NCI-H187 (cell line): Measurements from ENCODE around the gene C5orf46.
"Not testable (repeated sequence)": the region's sequence is repeated elsewhere in the genome, so short reads cannot be mapped to it uniquely, and the experiment has no call there.

Source experiments
- DNase-seq, 2 experiments: peaks; one replicate each; lab custom pipeline; 2025; lab: John Stamatoyannopoulos, UW

Gene C5orf46

DNA sequence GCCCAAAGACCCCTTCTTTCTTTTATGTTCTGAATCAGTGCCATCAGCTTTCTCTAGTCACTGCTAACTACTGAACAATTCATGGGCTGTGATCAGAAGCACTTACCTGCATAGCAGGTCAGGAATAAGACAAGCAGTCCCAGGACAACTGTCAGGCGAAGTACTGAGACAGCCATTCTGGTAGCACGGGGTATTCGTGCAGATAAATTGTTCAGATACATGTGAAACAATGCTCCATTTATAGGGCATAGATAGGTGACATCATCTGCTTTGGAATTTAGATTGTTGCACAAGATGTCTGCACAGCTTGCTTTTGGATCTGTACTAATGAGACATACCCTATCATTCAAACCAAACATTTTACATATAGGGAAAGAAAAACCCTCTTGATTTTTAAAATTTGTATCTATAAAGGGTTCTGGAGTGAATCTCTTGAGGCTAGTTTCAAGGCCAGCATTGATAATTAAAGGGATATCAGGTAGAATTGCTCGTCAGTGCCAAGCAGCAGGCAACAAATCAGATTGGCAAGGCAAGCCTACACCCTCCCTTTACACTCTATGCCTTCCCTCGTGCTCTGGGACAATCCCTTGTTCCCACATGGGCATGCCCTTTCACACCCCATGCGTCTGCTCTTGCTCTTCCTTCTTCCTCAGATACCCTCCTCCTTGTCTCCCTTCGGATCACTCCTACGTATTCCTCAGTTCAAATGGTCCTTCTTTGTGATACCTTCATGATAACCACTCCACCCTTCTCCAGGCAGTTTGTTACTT is at the start of gene C5orf46:
TSS of gene C5orf46 (minus strand) at position 213 of the 770 bp plus-strand sequence. CDS start at position 176, 37 bp downstream.
- no peak for DNase-seq

DNA sequence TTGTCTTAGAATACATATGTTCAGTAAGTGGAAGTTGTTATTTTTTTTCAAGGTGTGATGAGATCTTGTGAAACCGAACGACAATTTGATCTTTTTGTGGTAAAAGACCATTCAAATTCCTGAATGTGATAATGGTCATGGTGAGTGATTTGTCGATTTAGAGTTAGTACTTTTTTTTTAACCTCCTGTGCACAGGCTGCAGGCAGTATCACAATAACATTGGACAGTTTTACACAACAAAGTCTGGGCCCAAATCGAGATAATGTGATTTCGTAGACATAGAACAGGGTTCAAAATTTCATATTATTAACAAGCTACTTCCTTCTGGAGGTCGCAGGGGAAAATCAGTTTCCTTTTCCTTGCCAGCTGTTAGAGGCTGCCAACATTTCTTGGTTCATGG is 48.6 kb upstream of the C5orf46 start:
- no peak for DNase-seq

DNA sequence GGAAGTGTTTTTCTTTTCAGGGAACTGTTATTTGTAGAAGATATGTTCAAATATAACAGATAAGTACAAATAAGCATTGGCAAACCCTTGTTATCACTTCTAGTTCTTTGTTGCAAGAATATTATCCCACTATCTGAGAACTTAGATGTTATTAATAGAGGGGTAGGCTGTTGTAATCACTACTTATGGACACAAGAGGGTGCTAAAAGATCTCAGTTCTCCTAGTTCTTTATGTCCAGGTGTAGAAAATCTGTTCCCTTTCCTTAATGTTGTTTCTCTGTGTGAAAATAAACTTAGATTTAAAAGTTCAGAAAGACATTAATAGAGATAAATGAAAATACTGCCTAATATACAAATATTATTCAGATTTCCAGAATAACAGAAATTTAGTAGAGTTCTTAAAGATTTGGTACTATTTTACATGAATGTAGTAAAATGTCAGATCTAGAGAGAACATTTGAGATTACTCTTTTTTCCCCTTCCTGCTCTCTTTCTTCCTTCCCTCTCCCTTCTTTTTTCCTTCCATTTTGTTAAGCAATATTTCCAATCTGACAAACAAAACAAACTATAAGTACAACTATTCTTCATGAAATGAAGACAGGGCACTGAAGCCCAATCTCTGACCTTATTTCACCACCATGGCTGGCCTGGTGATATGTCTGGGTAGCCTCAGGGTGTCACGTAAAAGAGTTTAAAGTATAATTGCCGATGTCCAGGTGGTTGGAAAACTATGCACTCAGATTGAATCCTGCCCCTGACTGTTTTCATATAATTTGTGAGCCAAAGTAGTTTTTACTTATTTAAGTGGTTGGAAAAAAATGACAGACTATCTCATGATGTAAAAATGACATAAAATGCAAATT is 43.6 kb upstream of the C5orf46 start:
- no peak for DNase-seq

DNA sequence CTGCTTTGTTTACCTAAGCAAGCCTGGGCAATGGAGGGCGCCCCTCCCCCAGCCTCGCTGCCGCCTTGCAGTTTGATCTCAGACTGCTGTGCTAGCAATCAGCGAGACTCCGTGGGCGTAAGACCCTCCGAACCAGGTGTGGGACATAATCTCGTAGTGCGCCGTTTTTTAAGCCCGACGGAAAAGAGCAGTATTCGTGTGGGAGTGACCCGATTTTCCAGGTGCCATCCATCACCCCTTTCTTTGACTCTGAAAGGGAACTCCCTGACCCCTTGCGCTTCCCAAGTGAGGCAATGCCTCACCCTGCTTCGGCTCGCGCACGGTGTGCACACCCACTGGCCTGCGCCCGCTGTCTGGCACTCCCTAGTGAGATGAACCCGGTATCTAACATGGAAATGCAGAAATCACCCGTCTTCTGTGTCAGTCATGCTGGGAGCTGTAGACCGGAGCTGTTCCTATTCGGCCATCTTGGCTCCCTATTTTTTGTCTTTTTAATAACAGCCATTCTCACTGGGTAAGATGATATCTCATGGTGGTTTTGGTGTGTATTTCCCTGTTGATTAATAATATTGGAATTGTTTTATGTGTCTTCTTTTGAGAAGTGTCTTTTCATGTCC is 40.4 kb upstream of the C5orf46 start:
- not testable (repeated sequence) for DNase-seq

DNA sequence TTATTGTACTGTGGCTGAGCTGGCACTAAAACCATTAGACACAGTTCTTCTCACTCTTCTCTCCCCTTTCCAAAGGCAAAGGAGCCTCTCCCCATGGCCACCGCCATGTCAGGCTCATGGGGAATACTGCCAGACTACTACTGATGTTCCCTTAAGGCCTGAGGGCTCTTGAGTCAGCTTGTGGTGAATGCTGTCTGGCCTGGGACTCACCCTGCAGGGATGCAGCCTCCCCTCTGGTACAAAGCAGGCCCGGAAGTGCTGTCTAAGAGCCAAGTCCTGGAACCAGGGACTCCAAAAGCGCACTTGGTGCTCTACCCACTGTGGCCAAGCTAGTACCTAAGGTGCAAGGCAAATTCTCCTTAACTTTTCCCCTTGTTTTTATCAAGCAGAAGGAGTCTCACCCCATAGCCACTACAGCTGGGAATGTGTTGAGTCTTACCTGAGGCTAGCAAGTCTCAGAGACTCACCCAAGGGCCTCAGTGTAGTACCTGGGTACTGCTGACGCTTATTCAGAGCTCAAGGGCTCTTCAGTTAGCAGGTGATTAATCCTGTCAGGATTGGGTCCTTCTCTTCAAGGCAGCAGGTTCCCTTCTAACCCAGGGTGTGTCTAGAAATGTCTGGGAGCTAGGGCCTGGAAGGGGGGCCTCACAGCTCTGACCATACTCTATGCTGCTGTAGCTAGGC is 33.2 kb upstream of the C5orf46 start:
- no peak for DNase-seq

DNA sequence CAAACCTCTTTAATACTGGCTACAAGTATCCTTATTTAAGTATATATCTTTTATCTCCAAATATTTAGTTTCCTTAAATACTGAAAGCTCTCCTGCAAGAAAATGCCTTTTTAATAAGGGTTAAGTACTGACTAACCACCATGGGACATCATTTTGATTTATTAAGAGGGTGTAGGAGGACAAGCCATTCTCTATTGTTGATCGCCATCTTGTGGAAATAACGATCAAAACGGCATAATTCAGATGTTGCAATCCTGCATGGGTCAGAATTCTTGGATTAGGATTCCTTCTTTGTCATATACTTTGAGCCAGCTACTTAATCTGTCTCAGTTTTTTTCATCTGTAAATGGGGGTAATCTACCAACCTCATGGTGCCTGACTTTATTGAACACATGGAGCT is 28.7 kb upstream of the C5orf46 start:
- no peak for DNase-seq

DNA sequence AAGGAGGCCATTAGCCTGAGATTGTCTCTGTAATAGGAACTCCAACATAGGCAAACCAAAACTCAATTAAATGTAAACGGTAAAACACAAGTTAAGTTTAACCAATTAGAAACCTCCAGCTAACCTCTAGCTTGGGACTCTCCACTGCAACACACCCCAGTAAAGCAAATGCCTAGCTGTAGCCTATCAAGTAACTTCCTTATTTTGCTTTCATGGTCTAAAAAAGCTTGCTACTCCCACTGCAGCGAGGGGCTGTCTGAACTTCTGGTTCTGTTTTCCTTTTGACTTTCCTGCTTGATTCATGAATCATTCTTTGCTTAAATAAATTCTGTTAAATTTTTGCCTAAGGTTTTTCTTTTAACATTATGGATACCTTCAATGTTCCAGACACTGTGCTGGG is 24.4 kb upstream of the C5orf46 start:
- DNase-seq = no peak

DNA sequence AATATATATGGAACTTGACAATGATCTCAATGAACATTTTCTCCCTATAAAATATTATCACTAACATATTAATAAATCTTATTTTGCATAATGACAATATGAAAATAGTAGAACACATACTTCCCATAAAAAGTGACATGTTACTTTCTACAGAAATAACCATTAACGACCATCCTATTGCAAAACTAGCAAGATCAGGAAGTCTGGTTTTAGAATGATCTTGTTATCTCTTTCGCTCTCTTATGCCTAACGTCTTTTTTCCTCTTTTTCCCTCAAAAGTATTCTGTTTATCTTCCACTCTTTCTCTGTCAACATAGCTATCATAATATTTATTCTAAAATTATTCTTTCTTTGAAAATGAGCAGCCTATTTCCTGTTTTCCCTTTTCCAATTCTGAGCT is 21.6 kb upstream of the C5orf46 start:
- DNase-seq = no peak

DNA sequence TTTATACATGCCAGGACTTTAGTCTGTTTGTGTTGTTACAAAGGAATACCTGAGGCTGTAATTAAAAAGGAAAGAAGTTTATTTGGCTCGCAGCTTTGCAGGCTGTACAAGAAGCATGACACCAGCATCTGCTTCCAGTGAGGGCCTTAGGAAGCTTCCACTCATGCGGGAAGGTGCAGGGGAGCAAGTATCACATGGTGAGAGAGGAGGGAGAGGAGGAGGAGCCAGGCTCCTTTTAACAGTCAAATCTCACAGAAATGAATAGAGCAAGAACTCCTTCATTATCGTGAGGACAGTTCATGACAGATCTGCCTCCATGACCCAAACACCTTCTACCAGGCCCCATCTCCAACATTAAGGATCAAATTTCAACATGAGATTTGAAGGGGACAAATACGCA is 18.7 kb upstream of the C5orf46 start:
- DNase-seq = no peak

DNA sequence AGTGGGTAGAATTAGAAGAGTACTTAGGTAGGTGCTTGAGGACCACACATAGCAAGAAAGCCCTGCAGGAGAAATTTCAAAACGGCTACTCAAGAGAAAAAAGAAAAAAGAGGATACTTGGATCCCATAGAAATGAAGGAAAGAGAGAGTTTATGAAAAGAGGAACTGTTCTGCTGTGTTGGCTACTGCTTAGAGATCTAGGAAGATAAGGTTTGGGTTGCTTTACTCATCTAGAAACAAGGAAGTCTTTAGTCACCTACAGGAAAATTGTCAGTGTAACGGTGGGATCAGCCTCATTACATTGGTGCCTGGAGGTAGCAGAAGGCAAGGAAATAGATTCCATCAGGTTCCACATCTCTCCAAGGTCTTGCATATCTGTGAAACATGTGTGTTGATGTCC is 14.8 kb upstream of the C5orf46 start:
- no peak for DNase-seq

DNA sequence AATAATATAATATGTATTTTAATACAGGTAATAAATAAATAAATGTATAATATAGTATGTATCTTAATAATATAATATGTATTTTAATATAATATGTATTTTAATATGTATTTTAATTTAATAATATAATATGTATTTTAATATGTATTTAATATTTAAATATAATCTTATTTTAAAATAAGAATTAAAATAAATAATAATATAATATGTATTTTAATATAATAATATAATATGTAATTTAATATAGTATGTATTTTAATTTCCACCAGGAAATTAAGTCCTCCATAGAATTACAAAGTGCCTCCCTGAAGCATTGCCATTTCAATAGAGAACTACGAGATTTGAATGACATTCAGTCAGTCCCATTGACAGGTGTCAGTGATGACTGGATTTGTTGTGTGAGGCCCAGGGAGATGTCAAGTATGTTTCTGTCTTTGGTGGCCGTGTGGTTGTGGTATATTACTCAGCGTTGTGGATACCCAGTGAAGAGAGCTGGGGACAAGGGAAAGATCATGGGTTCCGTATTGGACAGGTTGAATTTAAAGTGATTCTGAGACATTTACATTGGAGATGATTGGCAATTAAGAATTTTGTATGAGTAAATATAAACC is 14.2 kb upstream of the C5orf46 start:
- DNase-seq = no peak

DNA sequence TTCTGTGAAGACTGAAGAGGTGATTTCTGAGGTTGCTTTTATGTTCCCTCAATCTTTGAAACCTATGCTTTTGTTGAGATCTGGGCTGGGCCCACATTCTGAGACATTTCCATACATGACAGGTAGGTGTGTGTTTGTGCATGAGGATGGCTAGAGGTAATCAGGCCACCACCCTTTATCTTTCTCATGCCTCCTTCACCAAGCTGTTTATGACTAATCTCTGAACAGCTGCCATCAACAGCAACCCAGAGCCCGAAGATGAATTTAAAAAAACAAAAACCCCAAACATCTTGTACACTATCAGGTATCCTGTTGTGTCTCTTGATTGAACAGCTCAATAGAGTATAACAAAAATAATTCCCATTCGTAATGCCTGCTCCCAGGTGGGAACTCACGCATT is 12.6 kb upstream of the C5orf46 start:
- DNase-seq = no peak

DNA sequence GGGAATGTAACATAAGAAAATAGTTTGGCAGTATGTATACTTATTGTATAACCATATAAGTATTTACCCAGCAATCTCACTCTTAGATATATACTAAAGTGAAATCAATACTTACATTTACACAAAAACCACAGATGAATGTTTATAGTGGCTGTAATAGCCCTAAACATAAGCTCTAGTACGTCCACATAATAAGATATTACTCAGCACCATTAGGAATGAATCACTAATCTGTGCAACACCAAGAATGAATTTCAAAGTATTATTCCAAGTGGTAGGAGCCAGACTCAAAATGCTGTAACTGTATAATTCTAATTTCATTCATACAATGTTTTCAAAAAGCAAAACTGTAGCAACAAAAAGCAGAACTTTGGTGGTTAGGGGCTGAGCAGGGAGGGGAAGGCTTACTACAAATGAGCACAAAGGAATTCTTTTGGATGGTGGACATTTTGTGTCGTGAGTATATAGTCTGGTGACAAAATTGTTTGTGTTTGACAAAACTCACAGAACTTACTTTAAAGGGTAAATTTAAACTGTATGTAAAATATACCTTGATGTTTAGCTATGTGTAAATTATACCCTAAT is 11.9 kb upstream of the C5orf46 start:
- DNase-seq = no peak

DNA sequence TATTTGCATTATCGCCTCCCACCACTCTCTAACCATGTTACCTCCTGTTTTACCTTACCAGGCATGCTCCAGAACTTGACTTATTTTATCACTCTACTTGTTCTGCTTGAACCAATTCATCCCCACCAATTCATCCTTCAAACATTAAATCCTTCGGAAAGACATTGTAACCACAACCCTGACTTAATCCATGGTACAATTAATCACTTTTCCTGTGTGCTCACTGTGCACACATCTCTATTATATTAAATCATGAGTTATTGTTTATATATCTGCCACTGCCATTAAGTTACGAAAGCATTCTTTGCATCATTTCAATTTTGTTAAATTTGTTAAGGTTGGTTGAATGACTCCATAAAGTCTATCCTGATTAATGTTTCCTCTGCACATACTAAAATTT is 7.4 kb upstream of the C5orf46 start:
- DNase-seq = no peak

DNA sequence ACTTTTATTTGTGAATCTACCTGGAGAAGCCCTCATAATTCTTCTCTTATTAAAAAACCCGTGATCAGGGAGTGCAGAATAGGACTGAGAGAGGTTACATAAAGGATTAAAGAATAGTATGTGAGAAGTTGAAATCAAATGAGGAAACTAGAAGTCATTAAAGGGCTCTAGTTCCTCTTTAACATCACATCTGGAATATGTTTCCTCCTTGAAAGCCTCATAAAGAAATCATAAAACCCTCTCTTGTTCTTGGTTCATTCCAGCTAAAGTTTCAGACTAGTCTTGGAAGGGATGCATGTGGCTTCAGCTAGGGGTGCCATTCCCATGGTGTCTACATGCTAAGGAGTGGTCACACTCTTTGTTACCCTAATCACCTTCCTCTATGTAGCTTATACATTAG is 5.7 kb upstream of the C5orf46 start:
- DNase-seq = no peak

DNA sequence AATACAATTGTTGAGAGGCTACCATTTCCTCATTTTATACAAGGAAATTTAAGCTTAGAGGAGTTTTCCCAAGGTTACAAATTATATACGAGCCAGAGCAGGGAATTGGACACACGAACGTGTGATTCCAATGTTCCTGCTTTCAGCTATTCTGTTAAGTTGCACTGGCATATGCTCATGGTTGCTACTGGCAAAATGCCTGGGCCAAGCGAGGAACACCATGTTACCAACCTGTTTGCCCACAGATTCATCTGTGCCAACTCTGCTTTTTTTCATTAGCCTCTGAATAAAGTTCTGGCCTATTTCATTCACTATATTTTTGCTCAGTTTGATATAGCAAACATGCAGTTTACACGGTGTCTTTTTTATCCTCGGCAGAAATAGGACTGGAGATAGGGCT is 5.1 kb upstream of the C5orf46 start:
- no peak for DNase-seq

DNA sequence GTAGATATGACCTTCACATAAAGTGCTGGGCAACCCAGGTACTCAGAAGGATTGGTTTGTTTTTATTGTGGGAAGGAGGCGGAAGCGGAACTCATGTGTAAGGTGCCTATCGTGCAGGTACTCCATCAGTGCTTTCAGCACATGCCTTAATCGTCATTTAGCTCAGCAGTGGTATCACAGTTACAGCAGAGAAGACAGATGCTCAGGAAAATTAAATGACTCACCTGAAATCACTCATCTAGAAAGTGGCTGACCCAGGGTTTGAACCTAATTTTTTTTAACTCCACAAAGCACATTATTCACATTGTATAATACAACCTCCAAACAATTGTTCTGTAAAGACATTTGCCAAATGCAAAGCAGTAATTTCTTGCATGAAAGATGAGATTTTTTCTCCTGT is 2.2 kb downstream of the C5orf46 start:
- no peak for DNase-seq

DNA sequence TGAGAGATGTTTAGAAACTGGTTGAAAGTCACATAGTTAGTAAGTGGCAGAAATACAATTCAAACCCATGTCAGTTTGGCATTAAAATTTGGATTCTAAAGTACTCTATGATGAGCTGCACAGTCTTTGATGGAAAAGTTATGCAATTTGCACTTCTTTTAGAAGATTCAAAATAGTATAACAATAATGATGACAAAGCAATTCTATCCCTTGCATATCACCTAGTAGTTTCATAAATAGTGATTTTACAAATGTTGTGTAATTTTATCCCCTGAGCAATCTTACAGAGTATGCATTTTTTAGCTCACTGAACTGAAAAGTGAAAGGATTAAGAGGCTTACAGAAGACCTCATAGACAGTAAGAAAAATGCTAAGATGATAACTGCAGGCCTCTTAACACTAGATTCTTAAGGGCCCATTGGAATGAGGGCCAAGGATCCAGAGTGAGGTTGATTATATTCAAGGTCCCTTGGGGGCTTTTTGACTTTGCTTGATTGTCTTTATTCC is 3.7 kb downstream of the C5orf46 start:
- no peak for DNase-seq

DNA sequence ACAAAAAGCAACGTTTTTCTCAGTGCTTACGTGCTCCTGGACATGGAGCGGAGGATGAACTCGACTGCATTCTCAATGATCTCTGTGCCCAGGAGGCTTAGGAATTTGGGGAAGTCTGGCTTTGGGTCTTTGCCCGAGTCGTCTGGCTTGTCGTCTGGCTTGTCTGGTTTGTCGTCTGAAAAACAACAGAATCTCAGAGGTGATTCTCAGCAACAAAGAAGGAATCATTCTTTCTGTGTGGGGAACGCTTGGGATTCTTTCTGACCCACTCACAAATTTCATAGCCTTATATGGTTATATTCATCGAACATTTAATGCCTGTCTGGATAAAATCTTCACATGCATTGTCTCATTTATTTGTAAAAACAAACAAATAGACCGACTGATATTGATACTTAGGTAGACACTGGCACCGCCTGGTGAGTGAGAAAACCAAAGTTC is 4.7 kb downstream of the C5orf46 start:
- no peak for DNase-seq

DNA sequence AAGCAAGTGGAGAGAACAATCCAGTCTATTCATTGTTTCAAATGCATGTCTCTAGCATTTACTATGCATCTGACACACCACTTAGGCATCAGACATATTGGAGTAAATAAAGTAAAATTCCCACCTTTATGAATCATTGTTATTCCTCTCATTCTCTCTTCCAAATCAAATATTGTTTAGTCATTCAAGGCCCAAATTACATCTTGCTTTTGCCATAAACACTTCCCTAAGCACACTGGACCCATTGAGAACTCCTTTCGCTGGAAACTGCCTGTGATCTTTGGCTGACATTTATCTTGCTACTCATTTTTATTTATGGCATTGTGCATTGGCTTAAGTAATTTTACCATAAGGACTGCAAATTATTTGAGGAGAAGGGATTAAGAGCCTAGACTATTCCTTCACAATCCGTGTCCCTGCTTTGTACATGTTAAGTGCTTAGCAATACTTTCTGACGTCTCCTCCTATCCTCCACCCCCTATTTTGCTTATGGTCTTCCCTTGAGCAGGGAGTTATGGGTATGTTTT is 7.4 kb downstream of the C5orf46 start:
- no peak for DNase-seq

DNA sequence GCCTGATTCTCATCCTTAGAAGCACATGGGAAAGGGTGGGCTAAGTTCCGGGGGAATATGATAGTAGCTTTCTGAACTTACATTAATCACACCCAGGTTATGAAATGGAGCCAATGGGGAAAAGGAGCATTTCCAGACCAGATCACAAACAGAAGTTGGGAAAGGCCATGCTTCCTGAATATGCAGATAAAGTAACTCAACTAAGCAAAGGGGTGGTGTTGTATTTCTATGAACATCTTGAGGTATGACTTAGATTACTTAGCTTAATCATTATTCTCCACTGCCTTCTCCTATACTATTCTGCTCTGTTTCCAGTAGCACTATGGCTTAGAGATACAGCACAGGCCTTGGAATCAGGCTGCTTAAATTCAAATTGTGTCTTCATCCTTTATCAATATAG is 10.5 kb downstream of the C5orf46 start:
- DNase-seq = no peak
